Ishikawa (cell line): ENCODE data around the gene BROX.

ENCODE experiments used
- CEBPB ChIP-seq: IDR thresholded peaks from 2 replicates; pipeline ENCODE4 v1.6.1; 2012
- CREB1 ChIP-seq: IDR thresholded peaks from 2 replicates; pipeline ENCODE4 v1.6.1; 2012; ENCODE audit warnings: low read depth
- EGR1 ChIP-seq: IDR thresholded peaks from 2 replicates; pipeline ENCODE4 v1.6.1; 2012
- EP300 ChIP-seq: IDR thresholded peaks from 2 replicates; pipeline ENCODE4 v1.6.1; 2012; ENCODE audit warnings: borderline replicate concordance
- FOXM1 ChIP-seq: IDR thresholded peaks from 2 replicates; pipeline ENCODE4 v1.6.1; 2012; ENCODE audit warnings: low read depth, borderline replicate concordance
- MAX ChIP-seq: IDR thresholded peaks from 2 replicates; pipeline ENCODE4 v1.6.1; 2012
- NFIC ChIP-seq: IDR thresholded peaks from 2 replicates; pipeline ENCODE4 v1.6.1; 2012
- RAD21 ChIP-seq: IDR thresholded peaks from 2 replicates; pipeline ENCODE4 v1.6.1; 2012; ENCODE audit warnings: low read depth
- REST ChIP-seq: IDR thresholded peaks from 2 replicates; pipeline ENCODE4 v1.6.1; 2012; ENCODE audit warnings: low read depth, mild to moderate bottlenecking
- TAF1 ChIP-seq: IDR thresholded peaks from 2 replicates; pipeline ENCODE4 v1.6.1; 2012; ENCODE audit warnings: low read depth, mild to moderate bottlenecking
- TCF12 ChIP-seq: IDR thresholded peaks from 2 replicates; pipeline ENCODE4 v1.6.1; 2012; ENCODE audit warnings: low read depth
- YY1 ChIP-seq: IDR thresholded peaks from 2 replicates; pipeline ENCODE4 v1.6.1; 2012; ENCODE audit warnings: low read depth
- ZBTB7A ChIP-seq: IDR thresholded peaks from 2 replicates; pipeline ENCODE4 v1.6.1; 2012; ENCODE audit warnings: low read depth
- TF ChIP-seq, protein P1 (sequence below): IDR thresholded peaks from 2 replicates; pipeline ENCODE4 v1.6.1; 2012

DNA sequence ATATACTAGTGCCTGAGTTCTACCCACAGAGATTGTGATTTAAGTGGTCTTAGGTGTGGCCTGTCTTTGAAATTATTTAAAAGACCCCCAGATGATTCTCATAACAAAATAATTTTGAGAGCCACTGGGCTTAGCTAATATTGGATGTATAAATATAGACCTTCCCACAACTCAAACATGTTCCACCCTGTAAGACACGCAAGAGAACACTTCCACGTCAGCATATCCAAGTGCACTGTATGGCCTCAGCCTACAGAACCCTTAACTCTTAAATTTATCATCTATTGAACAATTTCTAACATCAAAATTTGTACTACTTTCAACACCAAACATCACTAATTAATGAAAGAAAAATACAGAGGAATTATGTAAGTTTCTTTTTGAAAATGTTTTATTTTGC, 27.1 kb downstream of the BROX start:
- no peak for TF ChIP-seq MAX
- TF ChIP-seq REST, result no peak
- TF ChIP-seq EP300, result no peak
- TF ChIP-seq, protein P1, sequence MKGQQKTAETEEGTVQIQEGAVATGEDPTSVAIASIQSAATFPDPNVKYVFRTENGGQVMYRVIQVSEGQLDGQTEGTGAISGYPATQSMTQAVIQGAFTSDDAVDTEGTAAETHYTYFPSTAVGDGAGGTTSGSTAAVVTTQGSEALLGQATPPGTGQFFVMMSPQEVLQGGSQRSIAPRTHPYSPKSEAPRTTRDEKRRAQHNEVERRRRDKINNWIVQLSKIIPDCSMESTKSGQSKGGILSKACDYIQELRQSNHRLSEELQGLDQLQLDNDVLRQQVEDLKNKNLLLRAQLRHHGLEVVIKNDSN, result no peak
- TF ChIP-seq TAF1, result no peak
- no peak for TF ChIP-seq RAD21
- TF ChIP-seq ZBTB7A, result no peak
- no peak for TF ChIP-seq TCF12
- no peak for TF ChIP-seq CREB1
- no peak for TF ChIP-seq YY1
- no peak for TF ChIP-seq FOXM1
- no peak for TF ChIP-seq CEBPB
- TF ChIP-seq EGR1, result no peak
- TF ChIP-seq NFIC, result no peak
